Measurements from ENCODE around the gene ESYT1.
A peak's percentile ranks its signal among the peaks of the same experiment; 100 is the strongest.

Gene ESYT1, protein sequence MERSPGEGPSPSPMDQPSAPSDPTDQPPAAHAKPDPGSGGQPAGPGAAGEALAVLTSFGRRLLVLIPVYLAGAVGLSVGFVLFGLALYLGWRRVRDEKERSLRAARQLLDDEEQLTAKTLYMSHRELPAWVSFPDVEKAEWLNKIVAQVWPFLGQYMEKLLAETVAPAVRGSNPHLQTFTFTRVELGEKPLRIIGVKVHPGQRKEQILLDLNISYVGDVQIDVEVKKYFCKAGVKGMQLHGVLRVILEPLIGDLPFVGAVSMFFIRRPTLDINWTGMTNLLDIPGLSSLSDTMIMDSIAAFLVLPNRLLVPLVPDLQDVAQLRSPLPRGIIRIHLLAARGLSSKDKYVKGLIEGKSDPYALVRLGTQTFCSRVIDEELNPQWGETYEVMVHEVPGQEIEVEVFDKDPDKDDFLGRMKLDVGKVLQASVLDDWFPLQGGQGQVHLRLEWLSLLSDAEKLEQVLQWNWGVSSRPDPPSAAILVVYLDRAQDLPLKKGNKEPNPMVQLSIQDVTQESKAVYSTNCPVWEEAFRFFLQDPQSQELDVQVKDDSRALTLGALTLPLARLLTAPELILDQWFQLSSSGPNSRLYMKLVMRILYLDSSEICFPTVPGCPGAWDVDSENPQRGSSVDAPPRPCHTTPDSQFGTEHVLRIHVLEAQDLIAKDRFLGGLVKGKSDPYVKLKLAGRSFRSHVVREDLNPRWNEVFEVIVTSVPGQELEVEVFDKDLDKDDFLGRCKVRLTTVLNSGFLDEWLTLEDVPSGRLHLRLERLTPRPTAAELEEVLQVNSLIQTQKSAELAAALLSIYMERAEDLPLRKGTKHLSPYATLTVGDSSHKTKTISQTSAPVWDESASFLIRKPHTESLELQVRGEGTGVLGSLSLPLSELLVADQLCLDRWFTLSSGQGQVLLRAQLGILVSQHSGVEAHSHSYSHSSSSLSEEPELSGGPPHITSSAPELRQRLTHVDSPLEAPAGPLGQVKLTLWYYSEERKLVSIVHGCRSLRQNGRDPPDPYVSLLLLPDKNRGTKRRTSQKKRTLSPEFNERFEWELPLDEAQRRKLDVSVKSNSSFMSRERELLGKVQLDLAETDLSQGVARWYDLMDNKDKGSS

DNA sequence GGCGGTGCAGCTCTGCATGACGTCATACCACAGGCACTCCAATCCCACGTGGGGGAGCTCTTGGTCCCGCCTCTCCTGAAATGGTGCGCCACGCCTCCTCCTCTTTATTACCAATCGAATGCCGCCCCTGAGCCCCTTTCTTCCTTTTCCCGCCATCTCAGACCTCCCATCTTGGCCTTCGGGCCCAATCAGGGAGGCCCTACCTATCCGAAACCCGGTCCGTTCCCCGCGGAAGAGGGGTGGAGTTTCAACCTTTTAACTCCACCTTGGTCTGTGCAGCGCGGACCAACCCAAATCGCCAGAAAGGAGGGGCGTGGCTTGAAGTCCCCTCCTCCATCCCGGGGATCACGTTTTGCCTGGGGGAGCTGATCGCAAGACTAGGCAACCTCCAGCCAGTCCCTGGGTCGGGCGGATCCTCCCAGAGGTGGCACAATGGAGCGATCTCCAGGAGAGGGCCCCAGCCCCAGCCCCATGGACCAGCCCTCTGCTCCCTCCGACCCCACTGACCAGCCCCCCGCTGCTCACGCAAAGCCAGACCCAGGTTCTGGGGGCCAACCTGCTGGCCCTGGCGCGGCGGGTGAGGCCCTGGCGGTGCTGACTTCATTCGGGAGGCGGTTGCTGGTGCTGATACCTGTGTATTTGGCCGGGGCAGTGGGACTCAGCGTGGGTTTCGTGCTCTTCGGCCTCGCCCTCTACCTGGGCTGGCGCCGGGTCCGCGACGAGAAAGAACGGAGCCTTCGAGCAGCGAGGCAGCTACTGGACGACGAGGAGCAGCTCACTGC is at the start of gene ESYT1:
TSS of gene ESYT1 (plus strand) at position 380 of the 782 bp plus-strand sequence. CDS start at position 433, 53 bp downstream.
- DNase-seq, result peak; percentile 100

DNA sequence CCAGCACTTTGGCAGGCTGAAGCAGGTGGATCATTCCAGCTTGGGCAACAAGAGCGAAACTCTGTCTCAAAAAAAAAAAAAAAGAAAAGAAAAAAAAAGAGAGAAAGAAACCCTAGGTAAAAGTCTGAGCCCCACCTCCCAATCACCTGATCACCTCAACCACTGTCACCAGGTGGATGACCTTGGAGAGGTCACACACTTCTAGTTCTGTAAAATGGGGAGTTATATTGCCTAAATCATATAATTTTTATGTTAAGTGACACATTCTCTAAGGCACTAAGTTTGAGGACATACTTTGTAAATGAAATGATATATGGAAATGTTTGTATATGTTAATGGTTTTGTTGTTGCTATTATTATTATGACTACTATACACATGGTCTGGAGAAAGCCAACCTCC is 49.6 kb upstream of the ESYT1 start:
- DNase-seq, result no peak

DNA sequence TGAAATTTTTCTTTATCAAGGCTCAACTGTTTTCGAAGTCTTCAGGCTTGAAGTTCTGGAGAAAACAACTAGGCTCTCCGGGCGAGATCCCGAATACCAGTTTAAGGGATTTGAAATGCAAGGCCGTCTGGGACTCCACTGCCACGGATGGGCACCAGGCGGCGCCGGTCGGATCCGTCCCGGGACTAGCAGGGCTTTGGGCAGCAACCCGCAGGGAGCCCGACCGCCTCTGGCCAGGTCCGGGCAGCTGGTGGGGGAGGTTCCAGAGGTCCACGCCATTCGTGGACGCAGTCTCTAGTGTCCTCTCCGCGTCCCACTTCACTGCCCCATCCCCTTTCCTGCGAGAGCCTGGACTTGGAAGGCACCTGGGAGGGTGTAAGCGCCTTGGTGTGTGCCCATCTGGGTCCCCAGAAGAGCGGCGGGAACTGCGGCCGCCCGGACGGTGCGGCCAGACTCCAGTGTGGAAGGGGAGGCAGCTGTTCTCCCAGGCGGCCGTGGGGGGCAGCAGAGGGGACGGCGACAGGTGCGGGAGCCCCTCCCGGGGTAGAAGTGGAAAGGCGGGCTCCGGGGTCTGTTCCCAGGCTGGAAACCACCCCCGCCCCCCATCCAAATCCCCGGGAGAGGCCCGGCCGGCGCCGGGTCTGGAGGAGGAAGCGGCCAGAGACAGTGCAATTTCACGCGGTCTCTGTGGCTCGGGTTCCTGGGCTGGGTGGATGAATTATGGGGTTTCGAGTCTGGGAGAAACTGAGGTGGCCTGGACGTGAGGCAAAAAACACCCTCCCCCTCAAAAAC is 48.9 kb upstream of the ESYT1 start:
- DNase-seq, result peak; percentile 64

DNA sequence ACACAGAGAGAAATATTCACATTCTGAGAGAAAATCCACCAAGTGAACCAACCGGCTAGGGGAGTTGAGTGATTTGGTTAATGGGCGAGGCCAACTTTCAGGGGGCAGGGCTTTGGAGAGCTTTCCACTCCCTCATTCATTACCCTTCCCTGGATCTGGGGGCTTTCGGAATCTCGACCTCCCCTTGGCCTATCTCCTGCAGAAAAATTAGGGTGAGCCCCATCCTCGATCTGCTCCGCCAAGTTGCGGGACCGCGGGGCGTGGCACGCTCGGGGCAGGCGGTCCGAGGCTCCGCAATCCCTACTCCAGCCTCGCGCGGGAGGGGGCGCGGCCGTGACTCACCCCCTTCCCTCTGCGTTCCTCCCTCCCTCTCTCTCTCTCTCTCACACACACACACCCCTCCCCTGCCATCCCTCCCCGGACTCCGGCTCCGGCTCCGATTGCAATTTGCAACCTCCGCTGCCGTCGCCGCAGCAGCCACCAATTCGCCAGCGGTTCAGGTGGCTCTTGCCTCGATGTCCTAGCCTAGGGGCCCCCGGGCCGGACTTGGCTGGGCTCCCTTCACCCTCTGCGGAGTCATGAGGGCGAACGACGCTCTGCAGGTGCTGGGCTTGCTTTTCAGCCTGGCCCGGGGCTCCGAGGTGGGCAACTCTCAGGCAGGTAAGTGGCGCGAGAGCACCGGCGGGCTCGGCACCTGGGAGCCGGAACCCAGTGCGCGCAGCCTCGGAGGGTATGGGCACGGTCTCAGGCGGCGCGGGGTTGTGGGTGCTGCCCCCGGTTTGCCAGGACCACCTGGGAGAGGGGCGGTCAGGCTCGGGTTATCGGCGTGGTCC is 48.1 kb upstream of the ESYT1 start, which contains the start of gene ERBB3:
TSS of gene ERBB3 (plus strand) at position 443 of the 833 bp plus-strand sequence. CDS start at position 579, 136 bp downstream.
- DNase-seq, result peak; percentile 58

DNA sequence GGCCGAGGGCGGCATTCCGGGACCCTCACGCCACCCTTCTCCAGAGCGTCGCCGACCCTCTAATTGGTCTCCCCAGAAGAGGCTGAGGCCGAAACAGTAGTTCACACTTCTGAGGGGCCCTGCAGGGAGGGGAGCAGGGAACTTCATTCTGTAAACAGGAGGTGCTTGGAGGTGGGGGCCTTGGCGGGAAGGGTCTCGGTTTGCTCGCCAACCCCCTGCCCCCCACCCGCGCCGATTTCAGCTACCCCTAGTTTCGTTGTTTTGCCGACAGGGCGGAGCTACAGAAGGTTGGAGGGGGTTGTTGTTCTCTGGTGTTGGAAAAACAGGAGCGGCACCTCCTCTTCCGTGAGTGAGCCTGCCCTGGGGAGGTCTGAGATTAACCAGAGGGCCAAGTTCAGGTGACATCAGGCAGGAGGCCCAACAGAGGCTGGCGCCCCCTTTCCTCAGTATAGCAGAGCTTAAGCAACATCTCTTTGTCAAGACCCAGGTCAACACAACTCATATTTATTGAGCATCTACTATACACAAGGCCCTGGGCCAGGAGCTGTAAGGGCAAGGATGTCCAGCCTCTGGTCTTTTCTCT is 47.4 kb upstream of the ESYT1 start:
- no peak for DNase-seq

DNA sequence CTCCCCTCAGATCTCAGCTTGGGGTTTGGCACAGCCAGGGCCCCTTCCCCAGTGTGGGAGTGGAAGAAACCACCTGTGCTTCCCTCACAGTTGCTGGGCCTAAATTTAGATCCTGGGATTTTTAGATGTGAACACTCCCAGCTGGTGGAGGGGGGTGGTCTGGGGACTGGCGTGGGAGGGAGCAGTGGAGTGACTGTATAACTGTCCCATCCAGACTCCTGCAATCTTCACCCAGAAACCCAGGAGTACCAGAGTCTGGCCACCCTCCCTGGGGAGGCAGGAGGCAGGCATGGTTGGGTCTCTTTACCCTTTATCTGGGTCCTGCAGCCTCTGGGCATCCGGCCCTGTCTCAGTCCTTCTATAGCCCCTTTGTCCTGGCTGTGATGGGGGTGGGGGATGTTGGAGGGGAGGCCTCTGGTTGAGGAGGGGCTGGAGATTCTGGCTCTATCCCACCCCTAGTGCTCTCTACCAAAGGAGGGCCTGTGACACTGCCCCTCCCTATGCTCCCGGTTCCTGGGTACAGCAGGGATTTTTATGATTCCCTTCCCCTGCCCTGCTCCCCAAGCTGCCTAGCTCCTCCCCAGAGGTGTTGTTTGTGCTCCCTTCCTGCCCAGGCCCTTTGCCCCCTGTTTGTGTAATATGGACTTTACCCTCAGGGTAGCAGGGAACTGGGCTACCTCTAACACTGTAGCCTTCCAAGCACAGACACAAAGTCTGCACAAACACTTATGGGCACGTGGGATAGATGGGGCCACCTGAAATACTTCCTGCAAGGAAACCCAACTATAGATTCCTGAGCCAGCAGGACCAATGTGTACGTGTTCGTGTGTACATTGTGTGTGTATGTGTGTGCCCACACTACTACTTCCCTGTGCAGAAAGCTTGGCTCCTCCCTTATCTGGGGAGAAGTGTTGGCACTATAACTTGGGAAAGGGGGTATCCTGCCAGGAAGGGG is 46.4 kb upstream of the ESYT1 start:
- no peak for DNase-seq

DNA sequence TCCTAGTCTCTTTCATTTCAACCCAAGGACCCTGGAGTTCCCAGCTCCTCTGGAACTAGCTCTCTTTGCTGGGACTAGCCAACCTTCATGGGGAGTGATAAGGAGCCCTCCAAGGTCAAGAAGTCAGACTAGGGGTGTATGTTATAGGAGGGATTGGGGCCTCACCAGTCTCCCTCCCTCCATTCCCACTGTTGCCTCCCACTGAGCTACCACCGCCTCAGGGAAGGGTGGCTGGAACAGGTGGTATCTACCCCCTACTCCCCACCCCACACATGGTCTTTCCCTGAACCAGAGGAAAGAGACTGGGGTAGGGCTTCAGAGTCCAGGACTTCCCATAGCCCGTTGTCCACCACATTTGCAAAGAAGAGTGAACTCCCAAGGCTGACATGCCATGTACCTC is 45.7 kb upstream of the ESYT1 start:
- no peak for DNase-seq

DNA sequence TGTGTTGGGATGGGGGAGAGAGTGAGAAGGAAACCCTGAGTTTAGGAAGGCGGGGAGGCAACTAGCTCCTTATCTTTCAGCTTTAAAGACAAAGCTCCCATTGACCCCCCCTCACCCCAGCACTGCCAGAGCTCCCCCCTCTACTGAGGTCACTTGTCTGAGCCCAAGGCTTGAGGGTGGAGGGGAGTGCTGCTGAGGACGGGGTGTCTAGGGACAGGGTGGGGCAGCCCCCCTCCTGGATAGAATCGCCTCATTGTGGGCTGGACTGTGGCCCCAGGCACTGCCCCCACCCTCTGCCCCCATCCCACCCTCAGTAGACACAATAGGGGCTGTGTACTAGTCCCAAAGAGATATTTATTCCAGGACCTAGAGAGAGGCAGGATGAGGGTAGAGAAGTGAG is 45.1 kb upstream of the ESYT1 start:
- no peak for DNase-seq

DNA sequence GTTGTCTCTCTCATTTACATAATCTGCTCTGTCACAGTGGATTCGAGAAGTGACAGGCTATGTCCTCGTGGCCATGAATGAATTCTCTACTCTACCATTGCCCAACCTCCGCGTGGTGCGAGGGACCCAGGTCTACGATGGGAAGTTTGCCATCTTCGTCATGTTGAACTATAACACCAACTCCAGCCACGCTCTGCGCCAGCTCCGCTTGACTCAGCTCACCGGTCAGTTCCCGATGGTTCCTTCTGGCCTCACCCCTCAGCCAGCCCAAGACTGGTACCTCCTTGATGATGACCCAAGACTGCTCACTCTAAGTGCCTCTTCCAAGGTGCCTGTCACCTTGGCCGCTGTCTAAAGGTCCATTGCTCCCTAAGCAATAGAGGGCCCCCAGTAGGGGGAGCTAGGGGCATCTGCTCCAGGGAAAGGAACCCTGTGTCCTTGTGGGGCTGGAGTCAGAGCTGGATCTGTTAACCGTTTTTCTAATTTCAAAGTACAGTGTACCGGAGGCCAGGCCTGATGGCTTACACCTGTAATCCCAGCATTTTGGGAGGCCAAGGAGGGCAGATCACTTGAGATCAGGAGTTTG is 43.0 kb upstream of the ESYT1 start:
- DNase-seq, result peak; percentile 65

DNA sequence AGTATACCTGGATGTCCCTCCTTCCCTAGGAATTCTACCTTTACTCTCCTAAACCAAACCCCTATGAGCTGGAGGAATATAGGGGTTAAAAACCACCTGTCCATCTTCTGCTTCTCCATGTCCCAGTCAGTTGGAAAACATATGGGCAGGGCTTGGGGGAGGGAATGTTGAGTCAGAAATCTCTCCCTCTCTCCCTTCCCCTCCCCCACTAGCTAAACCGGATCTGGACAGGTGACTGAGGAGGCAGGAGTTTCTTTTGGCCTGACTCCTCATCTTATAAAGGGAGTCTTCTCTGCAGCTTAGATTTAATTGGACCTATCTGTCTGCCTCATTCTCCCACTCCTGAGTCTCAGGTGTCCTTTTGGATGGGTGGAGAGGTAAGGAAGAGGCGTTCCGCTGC is 42.0 kb upstream of the ESYT1 start:
- DNase-seq, result no peak

DNA sequence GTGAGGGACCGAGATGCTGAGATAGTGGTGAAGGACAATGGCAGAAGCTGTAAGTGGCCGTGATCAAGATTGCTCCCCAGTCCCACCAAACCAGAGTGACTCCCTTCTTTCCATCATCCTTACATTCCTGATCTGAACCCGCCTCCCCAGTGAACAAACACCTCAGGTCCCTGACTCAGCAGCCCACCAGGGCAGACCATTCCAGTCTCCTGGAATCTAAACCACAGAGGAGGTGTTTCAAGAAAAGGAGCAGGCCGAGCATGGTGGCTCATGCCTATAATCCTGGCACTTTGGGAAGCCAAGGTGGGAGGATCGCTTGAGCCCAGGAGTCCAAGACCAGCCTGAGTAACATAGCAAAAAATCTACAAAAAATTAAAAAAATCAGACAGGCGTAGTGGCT is 41.5 kb upstream of the ESYT1 start:
- no peak for DNase-seq

DNA sequence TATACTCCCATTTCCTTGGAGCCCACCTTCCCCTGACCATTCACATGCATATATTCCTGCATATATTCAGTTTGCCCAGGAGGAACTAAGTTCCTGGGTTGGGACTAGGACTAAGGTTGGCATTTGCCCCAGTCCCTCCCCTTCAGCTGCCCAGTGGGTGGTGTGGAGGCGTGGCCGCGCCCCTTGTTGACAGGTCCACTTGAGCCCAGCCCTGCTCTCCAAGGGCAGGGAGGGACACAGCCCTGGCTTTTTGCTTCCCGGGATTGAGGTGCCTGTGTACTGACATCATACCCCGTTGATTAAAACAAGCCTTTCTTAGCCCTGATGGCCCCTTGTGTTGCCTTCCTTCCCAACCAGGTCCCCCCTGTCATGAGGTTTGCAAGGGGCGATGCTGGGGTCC is 40.8 kb upstream of the ESYT1 start:
- no peak for DNase-seq

DNA sequence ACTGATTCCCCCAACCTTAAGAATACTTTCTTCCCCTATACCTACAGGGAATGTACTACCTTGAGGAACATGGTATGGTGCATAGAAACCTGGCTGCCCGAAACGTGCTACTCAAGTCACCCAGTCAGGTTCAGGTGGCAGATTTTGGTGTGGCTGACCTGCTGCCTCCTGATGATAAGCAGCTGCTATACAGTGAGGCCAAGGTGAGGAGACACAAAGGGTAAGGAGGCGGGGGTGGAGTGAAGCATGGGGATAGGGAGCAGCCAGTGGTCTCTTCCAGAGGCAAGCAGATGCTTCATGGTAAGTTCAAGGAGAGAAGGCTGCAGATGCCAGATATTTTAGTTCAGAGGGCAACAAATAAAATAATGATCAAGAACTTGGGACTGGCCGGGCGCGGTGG is 30.3 kb upstream of the ESYT1 start:
- no peak for DNase-seq

DNA sequence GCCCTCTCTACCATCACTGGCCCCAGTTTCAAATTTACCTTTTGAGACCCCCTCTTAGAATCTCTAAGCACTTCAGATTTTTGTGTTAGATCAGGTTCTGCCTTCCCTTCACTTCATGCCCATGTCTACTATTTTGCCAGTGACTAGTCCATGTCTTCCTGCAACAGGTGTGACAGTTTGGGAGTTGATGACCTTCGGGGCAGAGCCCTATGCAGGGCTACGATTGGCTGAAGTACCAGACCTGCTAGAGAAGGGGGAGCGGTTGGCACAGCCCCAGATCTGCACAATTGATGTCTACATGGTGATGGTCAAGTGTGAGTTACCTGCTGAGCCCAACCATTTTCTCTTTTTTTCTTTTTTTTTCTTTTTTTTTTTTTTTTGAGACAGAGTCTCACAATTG is 29.5 kb upstream of the ESYT1 start:
- DNase-seq, result no peak

DNA sequence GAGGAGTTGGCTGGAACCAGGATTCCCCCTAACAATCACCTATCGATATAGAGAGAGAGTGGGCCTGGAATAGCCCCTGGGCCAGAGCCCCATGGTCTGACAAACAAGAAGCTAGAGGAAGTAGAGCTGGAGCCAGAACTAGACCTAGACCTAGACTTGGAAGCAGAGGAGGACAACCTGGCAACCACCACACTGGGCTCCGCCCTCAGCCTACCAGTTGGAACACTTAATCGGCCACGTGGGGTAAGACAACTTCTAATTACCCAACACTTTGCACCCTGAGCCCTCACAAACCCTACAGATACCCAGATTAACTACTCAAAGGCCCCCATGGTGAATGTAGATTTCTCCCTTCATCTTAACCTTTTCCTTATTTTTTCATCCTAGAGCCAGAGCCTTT is 28.3 kb upstream of the ESYT1 start:
- DNase-seq, result no peak

DNA sequence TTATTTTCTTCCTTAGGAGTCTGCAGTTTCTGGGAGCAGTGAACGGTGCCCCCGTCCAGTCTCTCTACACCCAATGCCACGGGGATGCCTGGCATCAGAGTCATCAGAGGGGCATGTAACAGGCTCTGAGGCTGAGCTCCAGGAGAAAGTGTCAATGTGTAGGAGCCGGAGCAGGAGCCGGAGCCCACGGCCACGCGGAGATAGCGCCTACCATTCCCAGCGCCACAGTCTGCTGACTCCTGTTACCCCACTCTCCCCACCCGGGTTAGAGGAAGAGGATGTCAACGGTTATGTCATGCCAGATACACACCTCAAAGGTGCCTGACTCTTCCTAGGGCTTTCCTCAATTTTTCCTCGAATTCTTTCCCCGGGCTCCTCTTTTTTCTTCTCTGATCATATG is 27.0 kb upstream of the ESYT1 start:
- no peak for DNase-seq

DNA sequence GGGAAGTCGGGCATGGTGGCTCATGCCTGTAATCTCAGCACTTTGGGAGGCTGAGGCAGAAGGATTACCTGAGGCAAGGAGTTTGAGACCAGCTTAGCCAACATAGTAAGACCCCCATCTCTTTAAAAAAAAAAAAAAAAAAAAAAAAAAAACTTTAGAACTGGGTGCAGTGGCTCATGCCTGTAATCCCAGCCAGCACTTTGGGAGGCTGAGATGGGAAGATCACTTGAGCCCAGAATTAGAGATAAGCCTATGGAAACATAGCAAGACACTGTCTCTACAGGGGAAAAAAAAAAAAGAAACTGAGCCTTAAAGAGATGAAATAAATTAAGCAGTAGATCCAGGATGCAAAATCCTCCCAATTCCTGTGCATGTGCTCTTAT is 25.4 kb upstream of the ESYT1 start:
- DNase-seq, result no peak

DNA sequence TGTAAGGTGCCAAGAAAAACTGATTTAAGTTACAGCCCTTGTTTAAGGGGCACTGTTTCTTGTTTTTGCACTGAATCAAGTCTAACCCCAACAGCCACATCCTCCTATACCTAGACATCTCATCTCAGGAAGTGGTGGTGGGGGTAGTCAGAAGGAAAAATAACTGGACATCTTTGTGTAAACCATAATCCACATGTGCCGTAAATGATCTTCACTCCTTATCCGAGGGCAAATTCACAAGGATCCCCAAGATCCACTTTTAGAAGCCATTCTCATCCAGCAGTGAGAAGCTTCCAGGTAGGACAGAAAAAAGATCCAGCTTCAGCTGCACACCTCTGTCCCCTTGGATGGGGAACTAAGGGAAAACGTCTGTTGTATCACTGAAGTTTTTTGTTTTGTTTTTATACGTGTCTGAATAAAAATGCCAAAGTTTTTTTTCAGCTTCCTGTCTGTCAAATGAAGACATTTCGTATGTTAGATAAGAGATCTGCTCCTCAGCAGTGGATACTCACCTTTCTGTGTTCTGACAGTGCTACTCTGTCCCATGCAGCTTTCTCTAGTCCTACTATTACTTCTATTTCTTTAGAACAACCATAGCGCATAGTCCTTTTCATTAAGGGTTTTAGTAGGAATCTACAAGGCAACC is 24.9 kb upstream of the ESYT1 start:
- no peak for DNase-seq

DNA sequence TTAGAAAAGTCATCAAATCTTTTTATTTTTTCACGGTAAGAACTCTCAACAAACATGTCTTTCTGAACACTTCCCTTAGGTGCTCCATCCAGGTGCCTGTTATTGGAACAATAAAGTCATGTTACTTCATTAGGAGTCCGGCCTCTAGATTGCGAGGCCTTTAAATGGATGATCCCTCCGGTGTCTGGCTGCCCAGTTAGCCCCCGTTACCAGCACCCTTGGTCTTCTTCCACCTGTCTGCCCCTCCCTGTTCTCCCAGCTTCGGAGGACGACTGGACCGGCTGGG is 24.3 kb upstream of the ESYT1 start:
- no peak for DNase-seq

All from hematopoietic multipotent progenitor cell treated with erythropoietin and hydrocortisone succinate and interleukin-3 and kit ligand, for 8 days (in vitro differentiated cells).